ENCODE results near the gene AFDN. TPM values are rescaled to one million over a fixed set of nuclear protein-coding genes. Genes with fewer than 3 reads are reported as not detected.

Gene AFDN
- total RNA-seq, 1 experiment from 2014 or later = 182 TPM

- Mint-ChIP-seq H3K27ac (no peak overlapping the region), H3K4me1 (no peaks in the 10 kb centered on the region), H3K4me3 (no peak overlapping the region), H3K36me3 (no peaks in the 10 kb centered on the region; the same call in 1 of the 2 replicates), H3K9me3 (peaks cover 14% of the 10 kb centered on the region), H3K27me3 (ENCODE audit: low read depth) (no peaks in the 10 kb centered on the region)
- no peak for TF ChIP-seq USF1 (CRISPR knock-in tag; IDR thresholded peaks at IDR 0.05)
- no peak for TF ChIP-seq CBFB (CRISPR knock-in tag; IDR thresholded peaks at IDR 0.05; ENCODE audit: low read depth)
- TF ChIP-seq PREB (CRISPR knock-in tag; IDR thresholded peaks at IDR 0.05; ENCODE audit: borderline replicate concordance) = no peak
- TF ChIP-seq ESRRA (CRISPR knock-in tag; IDR thresholded peaks at IDR 0.05; ENCODE audit: borderline replicate concordance) = no peak
- no peak for TF ChIP-seq AR (CRISPR knock-in tag; IDR thresholded peaks at IDR 0.05)
- no peak for TF ChIP-seq SMAD3 (CRISPR knock-in tag; IDR thresholded peaks at IDR 0.05; ENCODE audit: borderline replicate concordance)
- no peak for TF ChIP-seq HMGA2 (CRISPR knock-in tag; IDR thresholded peaks at IDR 0.05)
- TF ChIP-seq ZNF416 (CRISPR knock-in tag; IDR thresholded peaks at IDR 0.05) = no peak
- TF ChIP-seq E2F1 (CRISPR knock-in tag; IDR thresholded peaks at IDR 0.05) = no peak
- TF ChIP-seq USF2 (CRISPR knock-in tag; IDR thresholded peaks at IDR 0.05) = no peak
- TF ChIP-seq NFATC4 (CRISPR knock-in tag; IDR thresholded peaks at IDR 0.05) = no peak
- no peak for TF ChIP-seq JAZF1 (CRISPR knock-in tag; IDR thresholded peaks at IDR 0.05)
- no peak for TF ChIP-seq NR3C1 (CRISPR knock-in tag; conservative IDR thresholded peaks at IDR 0.05; ENCODE audit: low read depth)
- TF ChIP-seq IRF1 (CRISPR knock-in tag; IDR thresholded peaks at IDR 0.05) = no peak
- no peak for TF ChIP-seq RORB (CRISPR knock-in tag; IDR thresholded peaks at IDR 0.05)
- no peak for TF ChIP-seq ARID4B (CRISPR knock-in tag; IDR thresholded peaks at IDR 0.05; ENCODE audit: borderline replicate concordance)
- TF ChIP-seq CTCF (IDR thresholded peaks at IDR 0.05) = no peak
- no peak for TF ChIP-seq ZBTB21 (CRISPR knock-in tag; IDR thresholded peaks at IDR 0.05; ENCODE audit: borderline replicate concordance)
- TF ChIP-seq ZNF512 (CRISPR knock-in tag; IDR thresholded peaks at IDR 0.05; ENCODE audit: borderline replicate concordance) = no peak
- POLR2A ChIA-PET = no interaction called here
- no peak for DNase-seq (ENCODE audit: low spot score)
- CTCF ChIA-PET = no interaction called here
- no peak for ATAC-seq
Measured at GRCh38 chr6:167984876-167985604, 158.3 kb downstream of the AFDN start.
